HL-60/S4 treated with phorbol 12-myristate 13-acetate at 8.2 ng/mL for 4 days and 3 days (cell line): ENCODE measurements around the gene SLC18A3.

Source experiments
- in situ Hi-C: fragments of 300-500 bp; cut with MboI; formaldehyde crosslinking; loops from 2 replicates; pipeline ENCODE4 v1.15.0; 2022; ENCODE audit warnings: low sequenced_read_pairs

The SLC18A3 gene

DNA sequence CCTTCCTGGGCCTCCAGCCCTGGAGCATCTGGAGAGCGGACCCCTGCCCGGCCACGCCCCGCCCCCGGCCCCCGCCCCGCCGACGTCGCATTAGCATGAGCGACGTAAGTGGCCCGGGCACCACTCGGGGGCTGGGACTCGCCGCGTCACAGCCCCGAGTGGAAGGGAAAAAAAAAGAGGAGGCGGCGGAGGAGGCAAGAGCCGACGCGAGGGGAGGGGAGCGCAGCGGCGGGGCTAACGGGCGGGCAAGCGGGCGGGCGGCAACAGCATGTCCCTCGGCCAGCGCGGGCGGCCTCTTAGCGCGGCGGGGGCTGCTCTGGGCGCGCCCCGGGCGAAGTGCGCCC, at the start of gene SLC18A3:
Gene SLC18A3, plus strand, starts transcription at position 197 of the 344 bp plus-strand sequence. CDS start 431 bp downstream, outside the sequence.
- in situ Hi-C loops, result no loop called here

DNA sequence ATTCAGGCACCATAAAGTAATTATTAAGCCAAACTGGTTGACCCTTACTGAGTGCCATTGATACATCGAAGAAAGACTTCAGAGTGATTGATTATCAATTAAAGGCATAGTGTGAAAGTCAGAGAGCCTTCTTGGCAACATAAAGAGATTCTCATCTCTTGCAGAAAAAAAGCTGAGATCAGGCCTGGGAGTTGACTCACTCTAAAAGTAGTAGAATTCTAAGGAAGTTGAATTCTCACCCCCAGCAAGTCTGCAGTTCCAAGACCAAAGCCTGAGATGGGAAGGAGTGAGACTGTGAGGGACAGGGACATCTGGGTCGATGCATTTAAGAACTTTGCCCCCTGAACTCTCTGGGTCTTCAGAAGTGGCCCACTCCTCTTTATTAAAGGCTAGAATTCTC, 49.6 kb upstream of the SLC18A3 start:
- in situ Hi-C loops, result no loop called here

DNA sequence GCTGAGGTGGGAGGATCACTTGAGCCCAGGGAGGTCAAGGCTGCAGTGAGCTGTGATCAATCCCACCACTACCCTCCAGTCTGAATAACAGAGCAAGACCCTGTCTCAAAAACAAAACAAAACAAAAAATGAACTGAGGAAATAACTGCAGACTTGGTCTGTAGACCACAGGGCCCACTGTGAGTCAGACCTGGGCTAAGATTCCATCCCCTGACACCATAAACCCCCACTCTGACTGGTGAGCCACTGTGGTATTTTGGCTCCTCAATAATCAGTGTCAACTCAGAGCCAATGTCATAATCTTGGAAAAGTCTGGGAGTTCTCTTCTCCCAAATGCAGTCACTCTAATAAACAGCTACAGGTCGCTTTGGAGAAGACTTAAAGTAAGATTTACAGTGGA, 47.2 kb upstream of the SLC18A3 start:
- in situ Hi-C loops, result no loop called here

DNA sequence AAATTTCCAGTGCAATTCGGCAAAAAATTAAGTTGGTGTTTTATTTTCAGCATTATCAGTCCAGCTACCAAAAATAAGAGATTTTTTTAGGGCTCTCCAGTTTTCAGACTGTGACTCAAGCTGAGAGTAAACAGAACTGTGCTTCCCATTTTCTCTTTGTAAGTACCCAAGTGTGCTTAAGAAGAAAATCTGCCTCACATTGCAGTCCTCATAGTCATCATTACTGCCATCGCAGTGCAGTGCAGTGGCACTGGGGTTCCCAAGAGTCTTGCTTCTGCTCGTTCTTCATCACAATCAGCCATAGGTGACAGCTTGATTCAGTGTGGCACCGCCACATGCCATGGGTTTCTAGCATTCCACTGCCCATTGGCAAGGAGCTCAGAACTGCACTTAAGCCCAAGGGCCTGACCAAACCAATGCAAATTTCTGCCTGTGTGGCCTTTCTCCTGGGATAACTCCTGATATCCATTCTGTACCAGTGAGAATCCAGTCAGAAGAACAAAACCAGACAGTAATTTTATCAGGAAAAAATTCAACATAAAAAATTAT, 45.6 kb upstream of the SLC18A3 start:
- in situ Hi-C loops, result no loop called here

DNA sequence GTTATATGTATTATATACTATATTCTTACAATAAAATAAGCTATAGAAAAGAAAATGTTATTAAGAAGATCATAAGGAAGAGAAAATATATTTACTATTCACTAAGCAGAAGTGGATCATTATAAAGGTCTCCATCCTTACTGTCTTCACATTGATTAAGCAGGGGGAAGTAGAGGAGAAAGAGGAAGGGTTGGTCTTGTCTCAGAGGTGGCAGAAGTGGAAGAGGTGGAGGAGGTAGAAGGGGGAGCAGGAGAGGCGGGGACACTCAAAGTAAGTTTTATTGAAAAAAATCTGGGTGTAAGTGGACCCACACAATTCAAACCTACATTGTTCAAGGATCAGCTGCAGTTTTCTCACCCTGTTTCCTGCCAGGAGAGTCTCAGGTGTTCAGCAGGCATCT, 42.3 kb upstream of the SLC18A3 start:
- in situ Hi-C loops, result no loop called here

DNA sequence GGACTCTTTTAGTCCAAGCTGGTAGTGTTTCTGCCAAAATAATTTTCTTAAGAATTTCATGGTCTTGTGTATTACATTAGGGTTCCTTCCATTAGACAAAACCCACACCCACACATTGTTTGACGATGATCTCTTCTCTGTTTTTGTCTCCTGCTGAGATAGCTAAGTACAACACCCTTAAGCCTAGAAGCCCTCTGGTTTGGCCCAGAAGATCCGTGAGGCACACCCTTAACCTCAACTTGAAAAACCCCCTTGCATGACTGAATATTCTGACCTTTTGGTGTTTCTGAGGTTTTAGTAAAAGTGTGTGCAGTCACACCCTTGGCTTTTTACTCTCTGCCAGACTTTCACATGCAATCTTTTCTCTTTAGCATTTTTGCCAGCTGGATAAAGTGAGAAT, 41.9 kb upstream of the SLC18A3 start:
- in situ Hi-C loops, result no loop called here

DNA sequence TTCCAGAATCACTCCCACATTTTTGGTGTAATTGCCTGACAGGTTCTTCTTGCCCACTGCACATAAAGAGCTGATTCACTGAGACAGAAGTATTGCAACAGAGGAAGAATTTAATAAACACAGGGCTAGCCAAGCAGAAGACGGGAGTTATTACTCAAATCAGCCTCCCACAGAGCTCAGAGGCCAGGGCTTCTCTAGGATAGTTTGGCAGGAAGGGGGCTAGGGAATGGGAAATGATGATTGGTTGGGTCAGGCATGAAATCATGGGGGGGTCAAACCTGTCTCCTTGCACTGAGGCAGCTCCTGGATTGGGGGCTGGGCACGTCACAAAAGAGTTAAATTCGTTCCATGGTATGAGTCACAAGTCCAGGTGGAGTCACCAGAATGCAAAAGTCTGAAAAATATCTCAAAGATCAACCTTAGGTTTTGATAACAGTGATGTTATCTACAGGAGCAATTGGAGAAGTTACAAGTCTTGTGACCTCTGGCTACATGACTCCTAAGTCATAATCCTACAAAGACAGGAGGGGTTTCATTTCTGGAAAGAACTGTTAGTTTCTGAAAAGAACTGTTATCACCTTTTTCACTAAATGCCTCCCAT, 41.0 kb upstream of the SLC18A3 start:
- in situ Hi-C loops, result no loop called here

DNA sequence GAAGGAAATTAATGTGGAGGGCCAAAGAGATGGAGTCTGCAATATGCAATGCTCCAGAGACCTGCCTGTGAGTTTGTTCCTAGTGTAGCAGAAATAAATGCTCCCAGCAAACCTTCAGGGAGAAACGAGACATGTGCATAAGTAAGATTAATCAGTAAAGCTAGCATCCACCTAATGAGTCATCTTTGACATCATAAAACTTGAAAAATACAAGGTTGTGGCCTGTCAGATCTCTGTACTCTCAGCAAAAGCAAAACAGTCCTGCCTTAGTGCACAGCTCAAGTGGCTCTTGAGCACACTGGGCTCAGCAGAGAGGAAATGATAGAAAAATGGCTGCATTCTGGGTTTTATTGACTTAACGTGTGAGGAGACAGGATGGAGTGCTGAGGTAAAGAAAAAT, 38.7 kb upstream of the SLC18A3 start:
- in situ Hi-C loops, result no loop called here

DNA sequence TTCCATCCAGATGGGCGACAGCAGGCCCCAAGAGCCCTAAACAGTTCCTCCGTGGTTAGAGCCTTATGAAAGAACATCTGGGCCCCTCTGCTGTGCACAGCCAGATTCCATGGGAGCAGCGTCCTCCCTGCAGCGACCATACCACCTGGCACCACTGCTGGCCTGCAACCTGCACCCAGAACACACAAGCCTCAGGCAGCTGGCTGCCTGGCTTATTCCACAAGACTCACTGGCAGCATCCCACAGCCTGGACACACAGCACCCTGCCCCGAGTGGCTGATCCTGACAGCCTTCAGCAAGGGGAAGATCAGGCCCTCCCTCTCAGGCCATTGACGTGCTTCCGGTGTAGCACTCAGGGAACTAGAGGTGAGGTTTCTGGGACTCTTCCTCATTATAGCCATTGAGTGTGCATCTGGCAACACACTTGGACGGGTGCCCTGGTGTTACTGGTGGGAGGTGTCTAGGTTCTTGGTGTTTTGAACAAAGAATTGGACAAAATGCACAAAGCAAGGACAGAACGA, 37.5 kb upstream of the SLC18A3 start:
- in situ Hi-C loops, result no loop called here

DNA sequence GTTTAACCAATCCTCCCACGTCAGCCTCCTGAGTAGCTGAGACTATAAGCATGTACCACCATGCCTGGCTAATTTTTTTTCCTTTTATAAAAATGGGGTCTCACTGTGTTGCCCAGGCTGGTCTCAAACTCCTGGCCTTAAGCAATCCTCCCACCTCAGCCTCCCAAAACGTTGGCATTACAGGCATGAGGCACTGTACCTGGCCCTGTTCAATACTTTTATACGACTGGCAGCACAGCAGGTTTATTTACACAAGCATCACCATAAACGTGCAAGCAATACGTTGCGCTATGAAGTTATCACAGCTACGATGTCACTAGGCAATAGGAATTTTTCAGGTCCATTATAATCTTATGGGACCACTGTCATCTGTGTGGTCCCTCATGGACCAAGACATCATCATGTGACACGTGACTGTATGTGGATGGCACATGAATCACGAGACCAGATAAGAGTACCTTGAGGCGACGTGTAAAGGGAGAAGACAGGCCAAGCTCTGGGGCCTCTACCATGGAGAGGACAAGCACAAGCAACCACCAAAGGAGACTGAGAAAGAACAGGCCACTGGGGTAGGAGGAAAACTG, 34.5 kb upstream of the SLC18A3 start:
- in situ Hi-C loops, result no loop called here

DNA sequence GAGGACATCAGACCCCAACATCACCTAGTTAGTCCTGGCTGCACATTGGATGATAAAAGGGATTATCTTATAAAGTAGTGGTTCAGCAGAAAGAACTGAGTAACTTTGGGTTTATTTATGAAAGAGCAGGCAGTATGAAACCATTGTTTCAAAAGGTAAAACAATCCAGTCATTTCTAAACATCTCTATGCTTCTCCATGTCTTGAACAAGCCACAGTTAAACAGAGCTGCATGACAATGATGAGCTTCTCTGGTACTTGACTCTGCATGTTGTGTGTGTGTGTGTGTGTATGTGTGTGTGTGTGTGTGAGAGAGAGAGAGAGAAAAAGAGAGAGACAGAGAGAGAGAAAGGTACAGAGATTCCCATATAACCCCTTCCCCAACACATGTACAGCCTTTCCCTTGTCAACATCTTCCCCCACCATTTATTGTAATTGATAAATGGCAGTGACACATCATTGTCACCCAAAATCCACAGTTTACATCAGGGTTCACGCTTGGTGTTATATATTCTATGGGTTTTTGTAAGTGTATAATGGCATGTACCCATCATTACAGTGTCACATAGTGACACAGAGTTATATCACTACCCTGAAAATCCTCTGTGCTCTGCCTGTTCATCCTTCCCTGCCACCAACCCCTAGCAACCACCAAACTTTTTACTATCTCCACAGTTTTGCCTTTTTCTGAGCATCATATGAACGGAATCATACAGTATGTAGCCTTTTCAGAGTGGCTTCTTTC, 32.8 kb upstream of the SLC18A3 start:
- in situ Hi-C loops, result no loop called here

DNA sequence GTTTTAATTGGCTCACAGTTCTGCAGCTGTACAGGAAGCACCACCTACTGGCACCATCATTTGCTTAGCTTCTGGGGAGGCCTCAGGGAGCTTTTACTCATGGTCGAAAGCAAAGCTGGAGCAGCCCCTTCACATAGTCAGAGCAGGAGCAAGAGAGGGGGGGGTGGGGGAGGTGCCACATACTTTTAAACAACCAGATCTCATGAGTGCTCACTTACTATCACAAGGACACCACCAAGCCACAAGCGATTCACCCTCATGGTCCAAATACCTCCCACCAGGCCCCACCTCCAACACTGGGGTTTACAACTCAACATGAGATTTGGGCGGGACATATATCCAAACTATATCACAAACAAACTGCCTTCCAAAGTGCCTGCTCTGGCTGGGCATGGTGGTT, 31.7 kb upstream of the SLC18A3 start:
- in situ Hi-C loops, result no loop called here

DNA sequence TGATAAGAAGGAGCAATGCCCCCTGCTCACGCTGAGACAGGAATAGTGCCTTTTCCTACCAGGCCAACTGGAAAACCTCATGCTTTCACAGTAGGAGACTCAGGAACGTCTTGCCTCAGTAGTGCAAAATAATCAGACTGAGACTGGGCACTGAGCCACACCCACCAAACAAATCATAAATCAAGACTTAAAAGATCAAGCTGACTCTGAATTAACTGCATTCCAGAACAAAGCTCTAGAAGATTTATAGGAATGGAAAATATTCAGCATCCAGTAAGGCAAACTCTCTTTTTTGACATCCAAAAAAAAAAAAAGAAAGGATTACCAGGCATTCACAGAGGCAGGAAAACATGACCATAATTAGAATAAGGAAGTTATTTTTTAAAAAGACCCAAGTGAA, 30.5 kb upstream of the SLC18A3 start:
- in situ Hi-C loops, result no loop called here

DNA sequence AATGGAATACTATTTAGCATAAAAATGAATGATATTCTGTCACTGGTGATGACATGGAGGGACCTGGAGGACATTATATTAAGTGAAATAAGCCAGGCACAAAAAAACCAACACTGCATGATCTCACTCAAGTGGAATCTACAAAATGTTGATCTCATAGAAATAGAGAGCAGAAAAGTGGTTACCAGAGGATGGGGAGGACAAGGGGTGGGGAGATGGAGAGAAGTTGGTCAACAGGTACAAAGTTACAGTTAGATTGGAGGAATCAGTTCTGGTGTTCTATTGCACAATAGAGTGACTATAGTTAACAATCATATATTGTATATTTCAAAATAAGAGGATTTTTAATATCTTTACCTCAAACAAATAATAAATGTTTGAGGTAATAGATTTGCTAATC, 24.7 kb upstream of the SLC18A3 start:
- in situ Hi-C loops, result no loop called here

DNA sequence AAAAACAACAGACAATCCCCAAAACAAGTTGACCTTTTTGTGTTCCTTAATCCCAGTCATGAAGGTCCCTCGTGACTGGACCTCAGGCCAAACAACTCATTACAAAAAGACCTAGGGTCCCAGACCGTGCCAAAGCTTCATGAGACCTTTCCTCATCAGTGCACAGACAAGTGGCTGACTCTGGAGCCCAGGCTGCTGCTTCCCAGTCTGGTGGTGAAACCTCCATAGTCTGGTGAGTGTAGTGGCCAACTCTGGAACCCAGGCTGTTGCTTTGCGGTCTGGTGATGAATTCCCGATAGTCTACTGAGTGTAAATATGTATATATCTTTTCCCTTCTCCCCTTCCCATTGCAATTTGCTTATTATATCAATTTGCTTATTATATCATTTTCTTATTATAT, 22.1 kb upstream of the SLC18A3 start:
- in situ Hi-C loops, result no loop called here

DNA sequence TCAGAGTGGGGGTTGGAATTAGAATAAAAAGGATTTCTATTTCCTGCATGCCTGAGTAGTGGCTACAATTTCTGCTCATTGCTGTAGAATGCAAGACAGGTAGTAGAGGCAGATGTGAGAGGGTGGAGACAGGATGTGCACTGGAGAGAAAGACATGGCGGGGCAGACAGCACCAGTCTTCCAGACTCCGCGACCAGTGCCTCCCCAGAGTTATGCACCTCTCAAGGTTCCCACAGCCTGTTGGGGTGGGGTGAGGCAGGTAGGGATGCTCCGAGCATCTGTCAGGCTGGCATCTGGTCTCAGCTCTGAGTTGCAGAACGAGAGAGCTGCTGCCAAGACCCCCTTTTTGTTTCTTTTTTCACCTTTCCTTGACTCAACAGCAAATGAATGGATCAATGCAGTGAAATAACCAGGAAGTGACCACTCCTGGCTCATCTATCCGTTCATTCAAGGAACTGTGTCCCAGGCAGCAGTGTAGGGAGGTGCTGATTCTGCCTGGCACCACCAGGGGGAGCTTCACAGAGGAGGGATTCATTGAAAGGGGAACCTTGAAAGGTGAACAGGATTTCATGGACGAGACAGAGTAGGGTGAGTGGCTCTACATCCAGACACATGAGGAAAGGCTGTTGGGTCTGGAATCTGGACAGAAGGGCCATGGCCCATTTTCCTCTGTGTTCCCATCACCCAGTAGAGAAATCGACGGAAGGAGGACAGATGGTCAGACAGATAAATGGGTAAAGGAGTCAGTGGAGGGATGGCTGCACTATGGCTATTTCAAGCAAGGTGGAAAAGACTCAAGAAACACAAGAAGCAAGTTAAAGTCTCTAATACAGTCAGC, 17.2 kb upstream of the SLC18A3 start:
- in situ Hi-C loops, result no loop called here

DNA sequence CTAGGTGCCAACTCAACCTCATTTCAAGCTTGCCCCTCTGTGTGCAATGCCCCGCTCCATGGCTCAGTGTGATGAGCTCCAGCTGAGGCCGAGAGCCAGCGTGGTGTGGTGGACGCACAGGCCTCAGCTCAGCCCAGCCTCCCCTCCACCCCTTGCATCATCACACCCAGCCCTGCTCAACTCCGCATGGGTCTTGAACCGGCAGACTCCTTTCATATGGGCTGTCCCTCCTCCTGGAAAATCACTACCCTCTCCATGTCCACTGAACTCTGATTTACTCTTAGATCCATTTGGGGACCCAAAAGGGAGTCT, 16.6 kb upstream of the SLC18A3 start:
- in situ Hi-C loops, result no loop called here

DNA sequence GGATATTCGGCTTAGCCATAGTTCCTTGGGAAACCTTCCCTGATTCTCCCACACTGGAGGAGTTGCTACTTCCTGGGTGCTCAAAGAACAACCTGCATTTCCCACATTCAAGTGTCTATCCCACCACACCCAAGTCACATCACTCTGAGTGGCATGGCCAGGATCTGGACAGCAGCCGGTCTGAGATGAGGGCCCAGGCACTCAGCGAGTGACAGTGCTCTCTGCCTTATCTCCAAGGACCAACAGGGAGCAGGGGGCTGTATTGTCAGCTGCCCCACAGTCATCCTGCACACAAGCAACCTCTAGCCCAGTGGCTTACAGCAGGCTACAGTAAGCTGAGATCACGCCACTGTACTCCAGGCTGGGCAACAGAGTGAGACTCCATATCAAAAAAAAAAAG, 16.1 kb upstream of the SLC18A3 start:
- in situ Hi-C loops, result no loop called here

DNA sequence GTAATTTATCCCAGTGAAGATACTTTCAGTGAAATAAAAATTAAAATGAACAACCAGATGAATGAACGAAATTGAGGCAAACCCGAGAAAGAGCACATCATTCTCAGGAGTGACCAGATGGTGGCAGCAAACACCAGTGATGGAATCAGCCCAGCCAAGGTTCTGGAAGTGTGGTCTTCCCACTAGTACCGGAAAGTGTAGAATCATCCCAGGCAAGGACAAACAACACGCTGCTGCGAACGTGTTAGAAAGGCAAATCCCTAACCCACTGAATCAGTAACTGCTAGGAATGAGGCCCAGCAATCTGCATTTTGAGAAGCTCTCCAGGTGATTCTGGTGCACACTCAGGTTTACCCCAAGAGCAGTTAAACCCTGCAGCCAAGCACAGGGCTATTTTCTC, 15.5 kb upstream of the SLC18A3 start:
- in situ Hi-C loops, result no loop called here

DNA sequence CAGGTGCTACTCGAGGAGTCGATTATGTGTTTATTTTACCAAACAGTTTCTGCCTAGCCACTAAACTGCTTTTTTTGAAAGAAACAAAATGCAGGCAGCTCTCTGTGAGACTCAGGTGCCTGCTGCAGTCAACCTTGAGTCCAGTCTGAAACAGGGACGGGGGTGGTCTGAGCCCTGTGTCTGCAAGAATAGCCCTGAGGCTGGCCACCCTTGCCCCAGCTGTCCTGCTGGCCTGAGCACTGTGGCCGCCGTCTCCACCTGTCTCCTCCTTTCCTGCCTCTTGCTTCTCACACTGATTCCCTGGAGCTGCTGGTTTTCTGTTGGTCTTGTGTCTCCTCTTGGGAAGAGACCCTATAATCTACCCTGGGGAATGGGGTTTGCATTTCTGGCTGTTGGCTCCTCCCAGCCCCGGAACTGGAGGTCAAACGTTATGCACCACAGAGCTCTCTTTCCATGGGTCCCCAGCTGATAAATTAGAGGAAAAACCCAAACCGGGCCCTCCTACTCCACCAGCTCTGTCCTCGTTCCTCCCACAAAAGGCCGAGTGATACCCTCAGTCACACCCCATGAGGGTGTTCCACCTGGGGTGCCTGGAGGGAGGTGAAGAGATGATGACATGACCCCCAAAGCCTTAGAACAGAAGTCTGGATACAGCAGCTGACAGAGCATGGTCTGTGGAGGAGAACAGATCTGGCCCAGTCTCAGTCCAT, 15.0 kb upstream of the SLC18A3 start:
- in situ Hi-C loops, result no loop called here
